GM19035 (cell line): ENCODE measurements around the gene ARHGEF28.

ENCODE experiments used
- ATAC-seq: cut with Tn5 transposase; IDR thresholded peaks from one replicate; pipeline ENCODE4 v1.9.1; 2021; ENCODE audit not compliant: unreplicated experiment

Gene ARHGEF28

GRCh38 chr5:73844165-73844564 lies 218.2 kb downstream of the ARHGEF28 start:
- no peak for ATAC-seq

DNA sequence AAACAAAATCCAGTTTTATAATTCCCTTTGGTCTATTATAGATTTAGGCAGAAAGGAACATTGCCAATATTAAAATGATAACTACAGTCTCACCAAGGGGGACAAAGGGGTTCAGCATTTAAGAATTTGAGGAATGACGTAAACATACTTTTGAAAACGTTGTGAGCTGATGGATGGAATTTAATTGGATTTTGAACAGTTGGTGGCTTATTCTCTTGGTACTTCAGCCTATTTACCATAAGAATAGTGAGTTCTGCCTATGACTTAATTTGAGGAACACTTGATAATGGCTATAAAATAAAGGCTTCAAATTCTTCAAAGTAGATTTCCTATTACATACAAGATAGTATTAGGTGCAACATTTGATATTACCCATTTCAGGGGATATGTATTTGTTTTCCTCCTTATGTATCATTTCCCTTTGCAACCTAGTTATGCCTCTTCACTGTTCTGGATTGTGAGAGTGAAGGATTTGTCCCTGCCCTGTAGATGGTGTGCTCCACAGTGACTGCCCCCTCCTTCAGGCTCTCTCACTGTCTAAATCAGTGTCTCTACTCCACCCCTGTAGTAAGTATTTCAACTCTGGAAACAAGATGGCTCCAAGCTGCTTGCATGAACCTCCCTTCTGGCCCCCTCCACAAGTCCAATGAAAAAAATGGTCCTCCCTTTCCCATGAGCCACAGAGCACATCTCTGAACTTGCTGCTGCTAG lies 225.6 kb downstream of the ARHGEF28 start:
- ATAC-seq: no peak

- no peak for ATAC-seq
Measured at GRCh38 chr5:73853091-73853490, 227.1 kb downstream of the ARHGEF28 start.

DNA sequence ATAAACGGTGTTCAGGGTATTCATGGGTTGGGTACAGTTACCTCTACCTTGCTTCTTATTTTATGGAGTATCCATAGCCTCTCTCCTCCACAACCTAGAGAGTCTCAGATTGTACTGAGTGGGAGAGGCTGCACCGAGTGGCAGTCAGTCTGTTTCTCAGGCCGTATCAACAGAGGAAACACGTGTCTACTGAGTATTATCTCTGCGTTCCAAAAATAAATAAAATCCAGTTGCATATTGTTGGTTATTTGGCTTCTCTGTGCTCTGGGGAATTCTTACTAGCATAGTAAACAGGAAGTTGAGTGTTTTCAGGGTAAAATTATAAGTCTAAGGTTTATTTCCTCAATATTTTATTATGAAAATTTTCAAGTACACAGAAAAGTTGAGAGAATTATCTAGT lies 231.0 kb downstream of the ARHGEF28 start:
- no peak for ATAC-seq

DNA sequence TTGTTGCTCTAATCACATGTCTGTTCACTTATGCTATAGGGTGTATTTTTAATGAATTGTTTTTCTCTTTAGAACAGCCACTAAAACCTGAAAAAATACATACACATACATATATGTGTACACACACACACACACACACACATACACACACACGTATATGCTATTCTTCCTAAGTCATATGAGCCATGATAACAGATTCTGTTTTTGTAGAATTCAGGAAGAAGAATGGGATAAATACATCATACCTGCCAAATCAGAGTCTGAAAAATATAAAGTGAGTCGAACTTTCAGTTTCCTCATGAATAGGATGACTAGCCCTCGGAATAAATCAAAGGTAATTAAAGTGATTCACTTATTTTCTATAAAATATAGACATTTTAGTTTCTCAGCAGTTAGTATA lies 231.4 kb downstream of the ARHGEF28 start:
- ATAC-seq: no peak

GRCh38 chr5:73858054-73858453 lies 232.1 kb downstream of the ARHGEF28 start:
- no peak for ATAC-seq

DNA sequence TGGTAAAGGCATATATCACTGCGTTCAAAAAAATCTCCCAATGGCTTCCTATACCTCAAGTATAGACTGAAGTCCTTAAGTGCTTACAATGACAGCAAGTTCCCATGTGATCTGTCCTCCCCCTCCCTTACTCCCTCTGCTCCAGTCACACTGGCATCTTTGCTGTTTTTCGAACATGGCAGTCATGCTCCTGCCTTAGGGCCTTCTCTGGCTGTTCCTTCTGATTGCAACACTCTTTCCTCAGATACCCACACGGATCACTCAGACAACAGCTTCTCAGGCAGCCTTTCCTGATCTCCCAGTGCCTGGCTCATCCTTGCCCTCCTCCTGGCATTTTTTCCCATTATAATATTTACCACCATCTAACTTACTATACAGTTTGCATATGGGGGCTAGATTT lies 232.8 kb downstream of the ARHGEF28 start:
- ATAC-seq: no peak

DNA sequence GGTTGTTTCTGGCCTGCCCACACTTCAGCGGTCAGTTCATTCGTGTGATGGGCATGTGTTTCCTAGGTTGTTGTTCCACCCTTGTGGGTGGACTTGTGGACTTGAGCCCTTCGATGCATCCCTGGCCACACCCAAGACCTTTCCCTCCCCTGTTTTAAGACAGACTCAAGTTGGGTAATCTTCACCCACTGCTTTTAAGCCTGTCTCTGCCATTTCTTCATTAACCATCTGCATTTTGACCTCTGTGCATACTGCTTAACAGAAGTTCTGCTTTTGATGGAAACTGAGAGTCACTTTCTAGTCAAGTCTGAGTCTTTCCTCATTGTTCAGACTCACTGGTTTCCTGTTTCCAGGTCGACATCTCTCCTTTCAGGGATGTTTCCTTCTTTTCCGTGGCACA lies 233.7 kb downstream of the ARHGEF28 start:
- no peak for ATAC-seq

DNA sequence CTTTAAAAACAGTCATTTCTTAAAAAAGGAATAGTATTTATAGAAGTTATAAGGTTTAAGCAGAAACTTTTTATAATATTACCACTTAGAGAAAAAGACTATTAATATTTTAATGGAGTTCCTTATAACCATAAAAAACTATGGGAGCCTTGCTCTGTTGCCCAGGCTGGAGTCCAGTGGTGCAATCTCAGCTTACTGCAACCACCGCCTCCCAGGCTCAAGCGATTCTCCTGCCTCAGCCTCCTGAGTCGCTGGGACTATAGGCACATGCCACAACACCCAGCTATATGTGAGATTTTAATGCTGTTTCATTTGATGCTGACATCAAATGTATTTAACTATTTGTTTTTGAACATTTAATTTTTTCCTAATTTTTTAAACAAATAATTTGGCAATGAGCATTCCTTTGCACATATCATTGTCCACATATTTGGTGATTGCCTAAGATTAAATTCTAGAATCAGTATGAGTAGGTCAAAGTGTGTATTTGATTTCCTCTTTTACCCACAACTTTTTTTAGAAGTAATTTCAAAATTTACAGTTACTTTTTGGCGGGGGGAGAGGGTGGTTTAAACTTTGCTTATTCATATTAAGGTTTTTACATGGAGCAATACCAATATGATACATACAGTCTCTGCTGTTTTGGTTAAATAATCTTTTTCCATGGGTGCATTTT lies 235.5 kb downstream of the ARHGEF28 start:
- no peak for ATAC-seq

DNA sequence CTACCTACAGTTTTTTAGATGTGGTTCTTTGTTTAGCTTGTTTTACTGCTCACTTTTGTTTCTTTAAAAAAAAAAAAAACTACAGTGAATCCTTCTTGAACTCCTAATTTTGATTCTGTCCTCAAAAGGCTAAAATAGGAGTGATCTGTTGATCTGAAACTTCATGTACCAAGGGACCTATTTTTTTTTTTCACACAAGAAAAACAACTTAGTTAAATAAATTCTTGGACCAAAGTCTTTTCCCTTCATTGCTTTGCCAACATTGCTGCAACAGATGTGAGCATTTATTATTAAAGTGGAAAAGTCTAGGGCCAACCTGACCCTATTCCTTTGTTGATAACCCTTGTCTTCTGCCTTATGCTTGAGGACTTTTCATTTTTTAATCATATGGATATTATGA lies 236.8 kb downstream of the ARHGEF28 start:
- no peak for ATAC-seq

DNA sequence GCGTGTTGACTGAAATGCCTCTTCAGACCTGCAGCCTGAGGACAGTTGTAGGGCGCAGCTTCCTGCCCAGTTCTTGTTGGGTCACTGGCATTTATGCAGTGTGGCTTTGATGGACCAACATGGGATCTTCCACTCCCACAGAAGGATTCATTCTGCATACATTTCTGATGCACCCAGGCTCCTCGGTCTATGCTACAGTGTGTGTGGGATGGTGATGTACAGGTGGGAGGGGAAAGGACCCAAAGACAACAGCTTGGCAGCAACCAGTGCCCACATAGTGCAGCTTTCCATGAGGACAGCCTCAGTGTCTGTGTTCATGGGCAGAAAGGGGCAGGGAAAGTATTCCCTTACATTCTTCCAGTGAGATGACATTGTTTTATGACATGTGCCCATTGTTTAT lies 237.9 kb downstream of the ARHGEF28 start:
- no peak for ATAC-seq

DNA sequence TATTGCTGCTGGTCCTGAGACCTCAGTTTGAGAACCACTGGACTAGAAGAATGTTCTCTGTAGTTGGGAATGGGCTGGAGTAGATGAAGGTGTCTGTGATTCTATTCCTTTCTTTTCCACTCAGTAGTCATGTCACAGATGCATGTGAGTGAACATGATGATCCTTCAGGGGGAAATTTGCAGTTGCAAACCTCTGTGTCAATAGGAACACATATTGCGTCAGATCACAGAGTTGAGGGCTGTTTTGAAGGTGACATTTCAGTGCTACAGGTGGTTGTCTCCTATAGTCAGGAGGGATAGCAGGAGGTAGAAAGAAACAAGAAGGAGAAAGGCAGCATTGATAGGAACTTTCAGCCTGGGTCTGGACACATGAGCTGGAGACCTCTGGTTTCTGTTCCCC lies 239.3 kb downstream of the ARHGEF28 start:
- no peak for ATAC-seq

DNA sequence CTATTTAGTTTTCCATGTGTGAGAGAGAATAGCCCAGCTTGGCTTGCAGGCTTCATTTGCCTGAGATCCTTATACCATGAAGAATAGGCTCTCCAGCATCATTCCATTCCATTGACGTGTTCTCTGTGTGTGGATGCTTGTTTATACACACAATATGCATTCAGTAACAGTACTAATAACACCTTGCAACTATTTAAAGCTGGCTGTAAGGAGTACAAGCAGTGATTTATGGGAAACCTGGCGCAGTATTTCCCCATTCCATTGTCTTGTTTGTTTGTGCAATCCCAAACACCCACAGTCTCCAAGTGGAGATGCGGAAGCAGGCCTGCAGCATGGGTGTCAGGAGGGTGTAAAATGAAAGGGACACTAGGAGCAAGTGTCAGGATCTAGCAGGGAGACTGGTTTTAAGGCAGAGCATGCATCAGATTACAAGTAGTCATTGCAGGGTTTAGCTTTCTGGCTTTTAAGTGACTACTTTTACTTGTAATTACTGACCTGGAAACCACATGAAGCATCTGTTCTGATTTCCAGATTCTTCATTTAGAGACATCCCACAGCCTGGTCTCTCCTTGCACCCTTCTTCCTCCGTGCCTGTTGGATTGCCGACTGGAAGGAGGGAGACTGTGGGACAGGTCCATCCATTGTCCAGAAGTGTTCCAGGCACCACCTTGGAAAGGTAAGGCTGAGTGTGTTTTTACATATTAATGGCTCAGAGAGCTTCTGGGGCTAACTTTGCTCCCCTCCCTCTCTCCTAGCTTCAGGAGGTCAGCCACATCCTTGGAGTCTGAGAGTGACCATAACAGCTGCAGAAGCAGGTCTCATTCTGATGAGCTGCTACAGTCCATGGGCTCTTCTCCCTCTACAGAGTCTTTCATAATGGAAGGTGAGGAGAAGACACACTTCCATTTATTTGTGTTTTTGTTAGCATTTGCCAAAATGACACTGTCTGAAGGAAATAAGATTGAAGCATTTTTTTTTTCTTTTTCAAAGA lies 241.6 kb downstream of the ARHGEF28 start:
- no peak for ATAC-seq

GRCh38 chr5:73883646-73884045 lies 257.6 kb downstream of the ARHGEF28 start:
- no peak for ATAC-seq

- ATAC-seq: no peak
Measured at GRCh38 chr5:73887688-73888087, 261.7 kb downstream of the ARHGEF28 start.

DNA sequence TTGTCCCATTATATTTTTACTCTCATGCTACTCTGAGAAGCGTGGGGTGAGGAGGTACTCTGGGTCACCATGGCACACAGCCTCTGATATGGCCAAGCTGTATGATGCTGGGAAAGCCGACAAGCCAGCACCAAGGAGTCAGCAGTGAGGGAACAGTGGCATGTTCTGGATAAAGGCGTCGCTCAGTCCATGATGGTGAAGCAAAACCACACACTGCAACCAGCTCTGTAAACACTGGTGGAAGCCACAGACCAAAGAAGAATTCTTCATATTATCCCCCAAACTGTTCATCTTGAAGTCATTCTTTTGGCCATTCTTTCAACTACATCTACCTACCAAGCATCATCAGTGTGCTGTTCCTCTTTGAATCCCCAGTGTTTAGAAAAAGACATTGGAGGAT lies 264.6 kb downstream of the ARHGEF28 start:
- ATAC-seq: no peak

- ATAC-seq: no peak
Measured at GRCh38 chr5:73892218-73892617, 266.2 kb downstream of the ARHGEF28 start.

GRCh38 chr5:73892806-73893205 lies 266.8 kb downstream of the ARHGEF28 start:
- ATAC-seq: no peak

DNA sequence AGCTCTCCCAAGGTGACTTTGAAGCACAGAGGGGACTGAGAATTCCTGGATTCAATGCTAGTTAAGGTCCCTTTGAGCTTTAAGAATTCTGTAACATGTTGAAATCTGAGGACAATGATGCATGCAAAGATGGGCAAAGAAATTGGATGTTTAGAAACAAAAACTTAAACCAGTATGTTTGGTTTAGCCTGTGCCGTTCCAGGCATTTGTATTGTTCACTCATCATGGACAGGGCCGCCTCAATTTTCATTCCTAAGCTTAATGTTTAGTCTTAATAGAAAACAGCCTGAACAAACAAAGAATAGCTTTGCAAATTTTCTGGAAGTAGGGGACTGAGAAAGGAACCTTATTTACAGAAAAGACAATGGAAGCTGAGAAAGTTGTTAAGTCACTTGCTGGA lies 267.8 kb downstream of the ARHGEF28 start:
- no peak for ATAC-seq

DNA sequence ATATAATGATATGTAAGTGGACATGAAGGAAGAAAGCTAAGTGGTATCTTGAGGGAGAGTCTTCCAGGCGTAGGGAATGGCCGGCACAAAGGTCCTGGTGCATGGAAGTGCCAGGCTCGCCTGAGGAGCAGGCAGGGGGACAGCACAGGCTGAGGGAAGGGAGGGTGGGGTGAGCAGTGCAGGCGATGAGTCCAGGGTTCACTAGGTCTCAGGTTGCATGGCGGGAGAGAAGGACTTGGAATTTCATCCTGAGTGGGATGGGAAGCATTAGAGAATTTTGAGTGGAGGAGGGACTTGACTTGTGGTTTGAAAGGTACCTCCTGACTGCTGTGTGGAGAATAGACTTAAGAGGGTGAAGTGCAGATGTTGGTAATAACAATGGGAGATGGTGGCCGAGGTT lies 268.9 kb downstream of the ARHGEF28 start:
- no peak for ATAC-seq

GRCh38 chr5:73895471-73895870 lies 269.5 kb downstream of the ARHGEF28 start:
- ATAC-seq: no peak

DNA sequence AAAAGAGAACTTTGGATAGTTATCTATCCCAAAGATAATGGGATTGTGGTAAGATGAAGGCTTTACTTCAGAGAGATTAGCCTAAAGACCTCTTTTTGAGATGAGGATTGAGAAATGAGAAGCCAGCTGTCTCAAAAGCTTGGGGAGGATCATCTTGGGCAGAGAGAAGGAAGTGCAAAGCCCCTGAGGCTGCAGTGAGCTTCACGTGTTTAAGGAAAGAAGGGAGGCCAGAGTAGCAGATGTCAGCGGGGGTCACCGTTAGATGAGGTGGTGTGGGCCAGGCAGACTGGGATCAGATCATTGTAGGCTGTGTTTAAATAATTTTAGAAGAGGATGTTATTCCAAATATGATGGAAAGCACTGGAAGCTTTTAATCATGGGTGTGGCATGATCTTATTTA lies 270.1 kb downstream of the ARHGEF28 start:
- ATAC-seq: no peak
